ENCODE measurements around the gene TUT4. TPM values are rescaled to one million over a fixed set of nuclear protein-coding genes. Genes with fewer than 3 reads are reported as not detected.

TUT4 gene
- total RNA-seq, 1 experiment from 2014 or later, result 67.4 TPM

DNA sequence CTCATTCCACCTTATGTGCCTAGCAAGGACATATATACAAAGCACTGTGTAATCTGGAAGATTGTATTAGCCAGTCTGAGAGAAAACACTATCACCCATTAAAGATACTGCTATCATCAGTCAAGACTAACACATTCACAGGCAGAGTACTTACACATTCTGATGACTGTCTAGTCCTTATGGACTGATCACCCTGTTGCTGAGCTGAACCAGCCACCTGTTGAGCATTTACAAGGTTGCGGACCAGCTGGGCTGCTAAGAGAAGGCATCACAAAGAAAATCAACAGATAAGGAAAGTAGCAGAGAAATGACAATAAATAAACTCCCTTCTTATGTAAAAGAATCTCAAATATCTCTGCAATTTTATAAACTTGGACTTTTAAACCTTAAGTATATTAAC lies 117.7 kb downstream of the TUT4 start:
- intact Hi-C loops (cut with micrococcal nuclease; ENCODE audit: unreplicated experiment), result no loop called here
- Histone ChIP-seq H3K27me3 (ENCODE audit: control insufficient read depth, insufficient read depth, low read length) (no peaks in the 10 kb centered on the region), H3K9me3 (ENCODE audit: control insufficient read depth, insufficient read depth, low read depth, low read length) (no peaks in the 10 kb centered on the region), H3K27ac (ENCODE audit: low read length) (no peak overlapping the region), H3K4me1 (ENCODE audit: control insufficient read depth, insufficient read depth, low read length) (no peaks in the 10 kb centered on the region), H3K4me3 (ENCODE audit: low read depth in 2 of 2, low read length in 2 of 2) (no peak overlapping the region), H3K36me3 (ENCODE audit: control insufficient read depth, insufficient read depth, low read length) (peaks cover 21% of the 10 kb centered on the region)
- ATAC-seq (no peak), DNase-seq (ENCODE audit: low read depth, low spot score) (no peak)
- ChIA-PET CTCF (no interaction called here), POLR2A (no interaction called here)
- in situ Hi-C loops (cut with HindIII; ENCODE audit: low pct_unique_long_range_greater_than_20kb, low sequenced_read_pairs), result no loop called here
- BruUV-seq (replicated peaks), result no TSS peak
- TF ChIP-seq SIN3A (IDR thresholded peaks at IDR 0.05; ENCODE audit: borderline replicate concordance, insufficient read depth, low read depth, low read length) (no peak), TCF7L2 (IDR thresholded peaks at IDR 0.05; ENCODE audit: low read depth, low read length) (no peak), POLR2AphosphoS5 (IDR thresholded peaks at IDR 0.05; ENCODE audit: low read depth, low read length) (no peak)
- TF ChIP-seq, protein P1, sequence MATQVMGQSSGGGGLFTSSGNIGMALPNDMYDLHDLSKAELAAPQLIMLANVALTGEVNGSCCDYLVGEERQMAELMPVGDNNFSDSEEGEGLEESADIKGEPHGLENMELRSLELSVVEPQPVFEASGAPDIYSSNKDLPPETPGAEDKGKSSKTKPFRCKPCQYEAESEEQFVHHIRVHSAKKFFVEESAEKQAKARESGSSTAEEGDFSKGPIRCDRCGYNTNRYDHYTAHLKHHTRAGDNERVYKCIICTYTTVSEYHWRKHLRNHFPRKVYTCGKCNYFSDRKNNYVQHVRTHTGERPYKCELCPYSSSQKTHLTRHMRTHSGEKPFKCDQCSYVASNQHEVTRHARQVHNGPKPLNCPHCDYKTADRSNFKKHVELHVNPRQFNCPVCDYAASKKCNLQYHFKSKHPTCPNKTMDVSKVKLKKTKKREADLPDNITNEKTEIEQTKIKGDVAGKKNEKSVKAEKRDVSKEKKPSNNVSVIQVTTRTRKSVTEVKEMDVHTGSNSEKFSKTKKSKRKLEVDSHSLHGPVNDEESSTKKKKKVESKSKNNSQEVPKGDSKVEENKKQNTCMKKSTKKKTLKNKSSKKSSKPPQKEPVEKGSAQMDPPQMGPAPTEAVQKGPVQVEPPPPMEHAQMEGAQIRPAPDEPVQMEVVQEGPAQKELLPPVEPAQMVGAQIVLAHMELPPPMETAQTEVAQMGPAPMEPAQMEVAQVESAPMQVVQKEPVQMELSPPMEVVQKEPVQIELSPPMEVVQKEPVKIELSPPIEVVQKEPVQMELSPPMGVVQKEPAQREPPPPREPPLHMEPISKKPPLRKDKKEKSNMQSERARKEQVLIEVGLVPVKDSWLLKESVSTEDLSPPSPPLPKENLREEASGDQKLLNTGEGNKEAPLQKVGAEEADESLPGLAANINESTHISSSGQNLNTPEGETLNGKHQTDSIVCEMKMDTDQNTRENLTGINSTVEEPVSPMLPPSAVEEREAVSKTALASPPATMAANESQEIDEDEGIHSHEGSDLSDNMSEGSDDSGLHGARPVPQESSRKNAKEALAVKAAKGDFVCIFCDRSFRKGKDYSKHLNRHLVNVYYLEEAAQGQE (IDR thresholded peaks at IDR 0.05; ENCODE audit: insufficient read depth in 1 of 2, low read depth in 2 of 2, low read length in 1 of 2), result no peak

DNA sequence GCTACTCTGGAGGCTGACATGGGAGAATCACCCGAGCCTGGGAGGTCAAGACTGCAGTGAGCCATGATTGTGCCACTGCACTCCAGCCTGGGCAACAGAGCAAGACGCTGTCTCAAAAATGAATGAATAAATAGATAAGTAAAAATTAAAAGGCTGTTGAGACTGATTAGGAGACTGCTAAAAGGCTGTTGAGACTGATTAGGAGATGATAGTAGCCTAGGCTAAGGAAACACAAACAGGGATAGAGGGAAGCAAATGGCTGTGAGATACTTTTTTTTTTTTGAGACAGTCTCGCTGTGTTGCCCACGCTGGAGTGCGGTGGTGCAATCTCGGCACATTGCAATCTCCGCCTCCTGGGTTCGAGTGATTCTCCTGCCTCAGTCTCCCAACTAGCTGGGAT lies 120.1 kb downstream of the TUT4 start:
- no peak overlapping the region for H3K4me3 ChIP-seq (ENCODE audit: low read depth in 2 of 2, low read length in 2 of 2)
- ChIA-PET CTCF (interaction anchor here (0.5 kb wide), 1 partner anchor 61 kb away, joined by 4 read pairs; no protein-coding TSS in a partner anchor), POLR2A (no interaction called here)
- in situ Hi-C loops (cut with HindIII; ENCODE audit: low pct_unique_long_range_greater_than_20kb, low sequenced_read_pairs), result no loop called here
- BruUV-seq (replicated peaks), result no TSS peak
- intact Hi-C loops (cut with micrococcal nuclease; ENCODE audit: unreplicated experiment), result no loop called here
- H3K36me3 ChIP-seq (ENCODE audit: control insufficient read depth, insufficient read depth, low read length), result peaks cover 16% of the 10 kb centered on the region
- no peak for ATAC-seq
- H3K4me1 ChIP-seq (ENCODE audit: control insufficient read depth, insufficient read depth, low read length), result no peaks in the 10 kb centered on the region
- H3K27me3 ChIP-seq (ENCODE audit: control insufficient read depth, insufficient read depth, low read length), result no peaks in the 10 kb centered on the region
- DNase-seq (ENCODE audit: low read depth, low spot score), result no peak
- H3K9me3 ChIP-seq (ENCODE audit: control insufficient read depth, insufficient read depth, low read depth, low read length), result no peaks in the 10 kb centered on the region
- TF ChIP-seq, protein P1 (IDR thresholded peaks at IDR 0.05; ENCODE audit: insufficient read depth in 1 of 2, low read depth in 2 of 2, low read length in 1 of 2), result no peak
- TF ChIP-seq SIN3A (IDR thresholded peaks at IDR 0.05; ENCODE audit: borderline replicate concordance, insufficient read depth, low read depth, low read length) (no peak), TCF7L2 (IDR thresholded peaks at IDR 0.05; ENCODE audit: low read depth, low read length) (no peak), POLR2AphosphoS5 (IDR thresholded peaks at IDR 0.05; ENCODE audit: low read depth, low read length) (no peak)
- TF ChIP-seq, protein P2, sequence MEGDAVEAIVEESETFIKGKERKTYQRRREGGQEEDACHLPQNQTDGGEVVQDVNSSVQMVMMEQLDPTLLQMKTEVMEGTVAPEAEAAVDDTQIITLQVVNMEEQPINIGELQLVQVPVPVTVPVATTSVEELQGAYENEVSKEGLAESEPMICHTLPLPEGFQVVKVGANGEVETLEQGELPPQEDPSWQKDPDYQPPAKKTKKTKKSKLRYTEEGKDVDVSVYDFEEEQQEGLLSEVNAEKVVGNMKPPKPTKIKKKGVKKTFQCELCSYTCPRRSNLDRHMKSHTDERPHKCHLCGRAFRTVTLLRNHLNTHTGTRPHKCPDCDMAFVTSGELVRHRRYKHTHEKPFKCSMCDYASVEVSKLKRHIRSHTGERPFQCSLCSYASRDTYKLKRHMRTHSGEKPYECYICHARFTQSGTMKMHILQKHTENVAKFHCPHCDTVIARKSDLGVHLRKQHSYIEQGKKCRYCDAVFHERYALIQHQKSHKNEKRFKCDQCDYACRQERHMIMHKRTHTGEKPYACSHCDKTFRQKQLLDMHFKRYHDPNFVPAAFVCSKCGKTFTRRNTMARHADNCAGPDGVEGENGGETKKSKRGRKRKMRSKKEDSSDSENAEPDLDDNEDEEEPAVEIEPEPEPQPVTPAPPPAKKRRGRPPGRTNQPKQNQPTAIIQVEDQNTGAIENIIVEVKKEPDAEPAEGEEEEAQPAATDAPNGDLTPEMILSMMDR (IDR thresholded peaks at IDR 0.05), result no peak
- no peak overlapping the region for H3K27ac ChIP-seq (ENCODE audit: low read length)

Measured in Panc1 (cell line).